Neural cell (in vitro differentiated cells): ENCODE measurements around the gene KRT82. TPM values are rescaled to one million over a fixed set of nuclear protein-coding genes. Genes with fewer than 3 reads are reported as not detected.

Source experiments
- H2AFZ ChIP-seq: fragments of 200-600, 300-800 bp; sonication (generic), shearing (Covaris generic); 2 replicates; pipeline ENCODE4 v1.6.0; 2014; ENCODE audit warnings: low read depth, mild to moderate bottlenecking, antibody characterized with exemption, low read length, moderate library complexity
- H3F3A ChIP-seq: fragments of 200-600 bp; shearing (Covaris generic); 2 replicates; pipeline ENCODE4 v1.6.1; 2016; ENCODE audit warnings: mild to moderate bottlenecking, moderate library complexity, mixed read lengths, antibody characterized with exemption, low read length; ENCODE audit not compliant: insufficient read depth, poor library complexity, severe bottlenecking
- H3K27ac ChIP-seq: fragments of 200-600, 300-800 bp; sonication (generic), shearing (Covaris generic); 2 replicates; pipeline ENCODE4 v1.5.1; 2014; ENCODE audit warnings: mild to moderate bottlenecking, low read length, moderate library complexity
- H3K27me3 ChIP-seq: fragments of 300-800, 200-600 bp; sonication (generic), shearing (Covaris generic); 2 replicates; pipeline ENCODE4 v1.6.0; 2014; ENCODE audit warnings: mild to moderate bottlenecking, low read depth, low read length, moderate library complexity; ENCODE audit not compliant: insufficient read depth
- H3K36me3 ChIP-seq: fragments of 300-800, 200-600 bp; sonication (generic), shearing (Covaris generic); 2 replicates; pipeline ENCODE4 v1.5.1; 2014; ENCODE audit warnings: mild to moderate bottlenecking, antibody characterized with exemption, low read length, moderate library complexity; ENCODE audit not compliant: insufficient read depth
- H3K4me2 ChIP-seq: fragments of 300-800, 200-600 bp; sonication (generic), shearing (Covaris generic); 2 replicates; pipeline ENCODE4 v1.6.0; 2014; ENCODE audit warnings: mild to moderate bottlenecking, low read length
- H3K4me3 ChIP-seq: fragments of 300-800, 200-600 bp; sonication (generic), shearing (Covaris generic); 2 replicates; pipeline ENCODE4 v1.5.1; 2014; ENCODE audit warnings: mild to moderate bottlenecking, low read length, moderate library complexity
- H3K79me2 ChIP-seq: fragments of 200-600 bp; shearing (Covaris generic); replicated peaks from 2 replicates; pipeline ENCODE4 v1.6.0; 2014; ENCODE audit warnings: mild to moderate bottlenecking, low read length, moderate library complexity; ENCODE audit not compliant: insufficient read depth
- H3K9ac ChIP-seq: fragments of 300-800, 200-600 bp; sonication (generic), shearing (Covaris generic); 2 replicates; pipeline ENCODE4 v1.6.1; 2016; ENCODE audit warnings: mild to moderate bottlenecking, low read length, mixed read lengths
- H3K9me2 ChIP-seq: fragments of 200-600 bp; shearing (Covaris generic); 2 replicates; pipeline ENCODE4 v1.6.1; 2016; ENCODE audit warnings: mild to moderate bottlenecking, low read length, mixed read lengths; ENCODE audit not compliant: insufficient read depth
- H3K9me3 ChIP-seq: fragments of 200-600, 300-800 bp; sonication (generic), shearing (Covaris generic); 2 replicates; pipeline ENCODE4 v1.6.1; 2016; ENCODE audit warnings: mild to moderate bottlenecking, mixed run types, low read length, moderate library complexity, mixed read lengths
- H4K20me1 ChIP-seq: fragments of 200-600 bp; shearing (Covaris generic); 2 replicates; pipeline ENCODE4 v1.6.1; 2016; ENCODE audit warnings: mild to moderate bottlenecking, mixed run types; ENCODE audit not compliant: insufficient read depth
- EP300 ChIP-seq: fragments of 450-650 bp; conservative IDR thresholded peaks from 2 replicates; pipeline ENCODE4 v1.6.1; 2014; ENCODE audit warnings: antibody characterized with exemption, mild to moderate bottlenecking, moderate library complexity; ENCODE audit not compliant: poor library complexity, severe bottlenecking
- EZH2 ChIP-seq: fragments of 200-600, 300-800 bp; shearing (Covaris generic), sonication (generic); IDR thresholded peaks from 2 replicates; pipeline ENCODE4 v1.6.1; 2014; ENCODE audit warnings: antibody characterized with exemption, low read length, borderline replicate concordance, mild to moderate bottlenecking; ENCODE audit not compliant: insufficient read depth, poor library complexity, severe bottlenecking
- MXI1 ChIP-seq: fragments of 450-650 bp; conservative IDR thresholded peaks from 2 replicates; pipeline ENCODE4 v1.6.1; 2014; ENCODE audit warnings: antibody characterized with exemption, mild to moderate bottlenecking; ENCODE audit not compliant: poor library complexity, severe bottlenecking
- POLR2AphosphoS5 ChIP-seq: IDR thresholded peaks from 2 replicates; pipeline ENCODE4 v1.6.1; 2012
- RAD21 ChIP-seq: fragments of 450-650 bp; conservative IDR thresholded peaks from 2 replicates; pipeline ENCODE4 v1.6.1; 2014; ENCODE audit warnings: antibody characterized with exemption, mild to moderate bottlenecking, moderate library complexity
- SMC3 ChIP-seq: fragments of 450-650 bp; conservative IDR thresholded peaks from 2 replicates; pipeline ENCODE4 v1.6.1; 2014; ENCODE audit warnings: antibody characterized with exemption, mild to moderate bottlenecking, moderate library complexity; ENCODE audit not compliant: poor library complexity
- TAF1 ChIP-seq: IDR thresholded peaks from 2 replicates; pipeline ENCODE4 v1.6.1; 2012; ENCODE audit warnings: low read depth
- polyA plus RNA-seq: library from polyadenylated mRNA; depleted of rRNA; stranded (reverse); fragments of >200 nt; gene quantifications from 2 replicates; pipeline ENCODE4 v1.2.3, GENCODE V29; 2014
- TF ChIP-seq, protein P1 (sequence below): IDR thresholded peaks from 2 replicates; pipeline ENCODE4 v1.6.1; 2012; ENCODE audit warnings: borderline replicate concordance
- TF ChIP-seq, protein P2 (sequence below): fragments of 450-650 bp; IDR thresholded peaks from 2 replicates; pipeline ENCODE4 v1.5.1; 2014; ENCODE audit warnings: antibody characterized with exemption, mild to moderate bottlenecking, moderate library complexity; ENCODE audit not compliant: poor library complexity, severe bottlenecking

Gene KRT82
- polyA plus RNA-seq, 1 donor from 2014 or later, result not detected

DNA sequence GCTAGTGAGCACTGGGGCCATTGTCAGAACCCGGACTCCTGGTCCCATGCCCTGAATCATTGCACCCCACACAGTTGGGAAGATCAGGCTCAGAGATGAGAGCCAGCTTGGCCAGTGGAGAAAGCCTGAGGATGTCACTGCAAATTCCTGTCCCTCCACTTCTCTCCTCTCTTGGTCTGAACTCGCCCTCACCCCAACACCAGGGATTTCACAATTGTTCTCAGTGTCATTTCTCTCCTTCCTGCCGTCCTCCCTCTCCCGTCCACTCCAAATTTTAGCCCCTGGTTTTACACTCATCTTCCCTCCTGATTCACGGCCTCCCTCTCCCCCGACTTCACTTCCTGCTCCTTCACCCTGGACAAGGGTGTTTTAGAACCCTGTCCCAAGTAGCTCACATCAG, 16.9 kb upstream of the KRT82 start:
- TF ChIP-seq RAD21 (no peak), EP300 (no peak), POLR2AphosphoS5 (no peak), SMC3 (no peak), MXI1 (no peak), EZH2 (no peak), TAF1 (no peak)
- TF ChIP-seq, protein P1, sequence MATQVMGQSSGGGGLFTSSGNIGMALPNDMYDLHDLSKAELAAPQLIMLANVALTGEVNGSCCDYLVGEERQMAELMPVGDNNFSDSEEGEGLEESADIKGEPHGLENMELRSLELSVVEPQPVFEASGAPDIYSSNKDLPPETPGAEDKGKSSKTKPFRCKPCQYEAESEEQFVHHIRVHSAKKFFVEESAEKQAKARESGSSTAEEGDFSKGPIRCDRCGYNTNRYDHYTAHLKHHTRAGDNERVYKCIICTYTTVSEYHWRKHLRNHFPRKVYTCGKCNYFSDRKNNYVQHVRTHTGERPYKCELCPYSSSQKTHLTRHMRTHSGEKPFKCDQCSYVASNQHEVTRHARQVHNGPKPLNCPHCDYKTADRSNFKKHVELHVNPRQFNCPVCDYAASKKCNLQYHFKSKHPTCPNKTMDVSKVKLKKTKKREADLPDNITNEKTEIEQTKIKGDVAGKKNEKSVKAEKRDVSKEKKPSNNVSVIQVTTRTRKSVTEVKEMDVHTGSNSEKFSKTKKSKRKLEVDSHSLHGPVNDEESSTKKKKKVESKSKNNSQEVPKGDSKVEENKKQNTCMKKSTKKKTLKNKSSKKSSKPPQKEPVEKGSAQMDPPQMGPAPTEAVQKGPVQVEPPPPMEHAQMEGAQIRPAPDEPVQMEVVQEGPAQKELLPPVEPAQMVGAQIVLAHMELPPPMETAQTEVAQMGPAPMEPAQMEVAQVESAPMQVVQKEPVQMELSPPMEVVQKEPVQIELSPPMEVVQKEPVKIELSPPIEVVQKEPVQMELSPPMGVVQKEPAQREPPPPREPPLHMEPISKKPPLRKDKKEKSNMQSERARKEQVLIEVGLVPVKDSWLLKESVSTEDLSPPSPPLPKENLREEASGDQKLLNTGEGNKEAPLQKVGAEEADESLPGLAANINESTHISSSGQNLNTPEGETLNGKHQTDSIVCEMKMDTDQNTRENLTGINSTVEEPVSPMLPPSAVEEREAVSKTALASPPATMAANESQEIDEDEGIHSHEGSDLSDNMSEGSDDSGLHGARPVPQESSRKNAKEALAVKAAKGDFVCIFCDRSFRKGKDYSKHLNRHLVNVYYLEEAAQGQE, result no peak
- TF ChIP-seq, protein P2, sequence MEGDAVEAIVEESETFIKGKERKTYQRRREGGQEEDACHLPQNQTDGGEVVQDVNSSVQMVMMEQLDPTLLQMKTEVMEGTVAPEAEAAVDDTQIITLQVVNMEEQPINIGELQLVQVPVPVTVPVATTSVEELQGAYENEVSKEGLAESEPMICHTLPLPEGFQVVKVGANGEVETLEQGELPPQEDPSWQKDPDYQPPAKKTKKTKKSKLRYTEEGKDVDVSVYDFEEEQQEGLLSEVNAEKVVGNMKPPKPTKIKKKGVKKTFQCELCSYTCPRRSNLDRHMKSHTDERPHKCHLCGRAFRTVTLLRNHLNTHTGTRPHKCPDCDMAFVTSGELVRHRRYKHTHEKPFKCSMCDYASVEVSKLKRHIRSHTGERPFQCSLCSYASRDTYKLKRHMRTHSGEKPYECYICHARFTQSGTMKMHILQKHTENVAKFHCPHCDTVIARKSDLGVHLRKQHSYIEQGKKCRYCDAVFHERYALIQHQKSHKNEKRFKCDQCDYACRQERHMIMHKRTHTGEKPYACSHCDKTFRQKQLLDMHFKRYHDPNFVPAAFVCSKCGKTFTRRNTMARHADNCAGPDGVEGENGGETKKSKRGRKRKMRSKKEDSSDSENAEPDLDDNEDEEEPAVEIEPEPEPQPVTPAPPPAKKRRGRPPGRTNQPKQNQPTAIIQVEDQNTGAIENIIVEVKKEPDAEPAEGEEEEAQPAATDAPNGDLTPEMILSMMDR, result no peak
- Histone ChIP-seq H3K9ac (no peak overlapping the region), H3K4me2 (no peak overlapping the region), H3K27me3 (no peaks in the 10 kb centered on the region), H3K79me2 (no peaks in the 10 kb centered on the region), H3F3A (no peaks in the 10 kb centered on the region), H4K20me1 (no peaks in the 10 kb centered on the region), H3K27ac (no peak overlapping the region), H3K4me3 (no peak overlapping the region), H3K36me3 (no peaks in the 10 kb centered on the region), H2AFZ (no peak overlapping the region), H3K9me2 (no peaks in the 10 kb centered on the region), H3K9me3 (no peaks in the 10 kb centered on the region)

DNA sequence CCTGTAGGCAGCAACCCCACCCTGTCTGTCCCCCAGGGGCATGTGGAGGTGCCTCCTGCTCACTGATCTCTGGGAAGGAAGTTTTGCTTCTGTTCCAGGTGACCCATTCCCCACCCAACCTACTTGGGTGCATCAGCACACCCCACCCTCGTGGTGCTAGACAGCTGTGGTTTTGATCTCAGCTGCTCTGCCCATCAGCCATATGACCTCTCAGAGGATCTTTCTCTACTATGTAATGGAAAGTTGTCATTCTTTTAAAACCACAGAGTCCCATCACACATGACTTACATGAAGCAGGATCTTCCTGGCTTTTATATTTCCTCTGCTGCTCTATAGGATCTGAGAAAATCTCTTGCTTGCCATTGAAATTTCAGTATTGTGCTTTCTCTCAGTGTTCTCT, 13.5 kb upstream of the KRT82 start:
- TF ChIP-seq EP300, result no peak
- TF ChIP-seq MXI1, result no peak
- TF ChIP-seq RAD21, result no peak
- no peak for TF ChIP-seq POLR2AphosphoS5
- no peak for TF ChIP-seq TAF1
- no peak for TF ChIP-seq SMC3
- TF ChIP-seq, protein P2, result no peak
- TF ChIP-seq, protein P1, result no peak
- TF ChIP-seq EZH2, result no peak
- Histone ChIP-seq H3K27me3 (no peaks in the 10 kb centered on the region), H3K4me2 (no peak overlapping the region), H2AFZ (no peak overlapping the region), H3K9ac (no peak overlapping the region), H3K36me3 (no peaks in the 10 kb centered on the region), H4K20me1 (no peaks in the 10 kb centered on the region), H3K4me3 (no peak overlapping the region), H3K79me2 (no peaks in the 10 kb centered on the region), H3K9me2 (no peaks in the 10 kb centered on the region), H3F3A (no peaks in the 10 kb centered on the region), H3K9me3 (no peaks in the 10 kb centered on the region), H3K27ac (no peak overlapping the region)
